HepG2 (cell line): Measurements from ENCODE around the gene GRAP. TPM values are rescaled to one million over a fixed set of nuclear protein-coding genes. Genes with fewer than 3 reads are reported as not detected.
A peak's percentile ranks its signal among the peaks of the same experiment; 100 is the strongest.

ENCODE experiments used
- AGO2 ChIP-seq: fragments of 200-400 bp; formaldehyde crosslinking; optimal IDR thresholded peaks from 2 replicates; pipeline ENCODE3; 2017; ENCODE audit warnings: mild to moderate bottlenecking, low read depth, low read length, moderate library complexity
- ATM ChIP-seq: fragments of 450-650 bp; IDR thresholded peaks from 2 replicates; pipeline ENCODE4 v1.7.1; 2017; ENCODE audit warnings: mild to moderate bottlenecking, borderline replicate concordance
- BRF2 ChIP-seq: sonication (generic); formaldehyde crosslinking; IDR thresholded peaks from 2 replicates; pipeline ENCODE4 v1.8.1; 2022; ENCODE audit warnings: mild to moderate bottlenecking, missing genetic modification reagents
- GRHL1 ChIP-seq: sonication (generic); formaldehyde crosslinking; conservative IDR thresholded peaks from 2 replicates; pipeline ENCODE4 v1.8.0; 2022; ENCODE audit warnings: missing genetic modification reagents
- IRX3 ChIP-seq: sonication (generic); formaldehyde crosslinking; IDR thresholded peaks from 2 replicates; pipeline ENCODE4 v1.8.1; 2023; ENCODE audit warnings: mild to moderate bottlenecking, low read depth, missing genetic modification reagents, borderline replicate concordance
- JUN ChIP-seq: sonication (generic); formaldehyde crosslinking; IDR thresholded peaks from 2 replicates; pipeline ENCODE4 v1.4.0; 2020; ENCODE audit warnings: mild to moderate bottlenecking, missing genetic modification reagents
- KMT2A ChIP-seq: sonication (generic); formaldehyde crosslinking; IDR thresholded peaks from 2 replicates; pipeline ENCODE4 v1.4.0; 2020; ENCODE audit warnings: missing genetic modification reagents
- MAFF ChIP-seq: IDR thresholded peaks from 2 replicates; pipeline ENCODE4 v1.6.1; 2011; ENCODE audit warnings: low read depth, low read length, improper control_type of control experiment
- MYPOP ChIP-seq: sonication (generic); formaldehyde crosslinking; IDR thresholded peaks from 2 replicates; pipeline ENCODE4 v1.8.1; 2023; ENCODE audit warnings: mild to moderate bottlenecking, moderate library complexity, missing genetic modification reagents
- NCOR1 ChIP-seq: fragments of 200-600 bp; sonication (generic); IDR thresholded peaks from 2 replicates; pipeline ENCODE4 v1.7.0; 2017; ENCODE audit warnings: antibody characterized with exemption, low read length, borderline replicate concordance
- SRSF9 ChIP-seq: fragments of 200-400 bp; formaldehyde crosslinking; IDR thresholded peaks from 2 replicates; pipeline ENCODE4 v1.6.1; 2018; ENCODE audit warnings: borderline replicate concordance, mild to moderate bottlenecking, low read depth, low read length; ENCODE audit not compliant: insufficient read depth, poor library complexity, severe bottlenecking
- TBP ChIP-seq: sonication (generic); formaldehyde crosslinking; IDR thresholded peaks from 2 replicates; pipeline ENCODE4 v1.5.0; 2020; ENCODE audit warnings: missing genetic modification reagents
- ZBTB20 ChIP-seq: sonication (generic); formaldehyde crosslinking; IDR thresholded peaks from 2 replicates; pipeline ENCODE4 v1.8.1; 2023; ENCODE audit warnings: missing genetic modification reagents, low read depth, mild to moderate bottlenecking, borderline replicate concordance
- ZBTB46 ChIP-seq: sonication (generic); formaldehyde crosslinking; IDR thresholded peaks from 2 replicates; pipeline ENCODE4 v1.4.0; 2020; ENCODE audit warnings: mild to moderate bottlenecking, missing genetic modification reagents, borderline replicate concordance
- ZFP36 ChIP-seq: fragments of 150-350 bp; IDR thresholded peaks from 2 replicates; pipeline ENCODE4 v1.6.1; 2018; ENCODE audit warnings: borderline replicate concordance, low read length, low read depth; ENCODE audit not compliant: partially characterized antibody
- ZKSCAN5 ChIP-seq: sonication (generic); formaldehyde crosslinking; IDR thresholded peaks from 2 replicates; pipeline ENCODE4 v1.5.1; 2020; ENCODE audit warnings: mild to moderate bottlenecking, missing genetic modification reagents
- ZNF12 ChIP-seq: sonication (generic); formaldehyde crosslinking; IDR thresholded peaks from 2 replicates; pipeline ENCODE4 v1.5.0; 2020; ENCODE audit warnings: missing genetic modification reagents
- ZNF253 ChIP-seq: sonication (generic); formaldehyde crosslinking; IDR thresholded peaks from 2 replicates; pipeline ENCODE4 v1.8.0; 2022; ENCODE audit warnings: mild to moderate bottlenecking, missing genetic modification reagents, borderline replicate concordance
- ZNF33A ChIP-seq: sonication (generic); formaldehyde crosslinking; IDR thresholded peaks from 2 replicates; pipeline ENCODE4 v1.5.1; 2020; ENCODE audit warnings: missing genetic modification reagents, mild to moderate bottlenecking, moderate library complexity, borderline replicate concordance
- ZNF557 ChIP-seq: sonication (generic); formaldehyde crosslinking; IDR thresholded peaks from 2 replicates; pipeline ENCODE4 v1.4.0; 2020; ENCODE audit warnings: missing genetic modification reagents
- ZNF567 ChIP-seq: sonication (generic); formaldehyde crosslinking; IDR thresholded peaks from 2 replicates; pipeline ENCODE4 v1.8.1; 2023; ENCODE audit warnings: mild to moderate bottlenecking, missing genetic modification reagents, borderline replicate concordance
- polyA plus RNA-seq, 8 experiments: library from polyadenylated mRNA; depleted of rRNA in 3 of 8; stranded (reverse) in 7 of 8; unstranded in 1 of 8; fragments of >200 nt; fragmentation: Illumina TruSeq in 4 of 8; extraction: Trizol in 4 of 8; gene quantifications; 2 replicates each; pipeline versions ENCODE4 v1.2.1 to v1.2.3, GENCODE V29; 2011 to 2016; ENCODE audit warnings: low read depth in 4 of 8, missing spikeins in 1 of 8, mixed read lengths in 1 of 8; ENCODE audit not compliant: insufficient read depth in 1 of 8
- total RNA-seq, 5 experiments: library from RNA; depleted of rRNA; stranded (reverse); fragments of >200 nt; fragmentation: Illumina TruSeq; extraction: Trizol; gene quantifications; 2 replicates each; pipeline ENCODE4 v1.2.3, GENCODE V29; 2016; ENCODE audit warnings: low read depth in 1 of 5

GRAP gene
- total and polyA plus RNA-seq, 2 of the 13 experiments (the other 11 are each of a cell fraction or from before 2014, with no cell fraction given) = 0.77 to 1.7 TPM

GRCh38 chr17:19004421-19005136 lies 42.2 kb downstream of the GRAP start, which contains the start of gene FAM83G (continued):
- no peak for TF ChIP-seq SRSF9
- peak; percentile 94 for TF ChIP-seq ZFP36
- no peak for TF ChIP-seq ZNF12
- TF ChIP-seq MAFF = no peak
- no peak for TF ChIP-seq ZNF557
- TF ChIP-seq ZNF33A (CRISPR knock-in tag) = no peak
- no peak for TF ChIP-seq ZBTB20 (CRISPR knock-in tag)
- no peak for TF ChIP-seq AGO2
- no peak for TF ChIP-seq IRX3
- no peak for TF ChIP-seq ZNF253 (CRISPR knock-in tag)
- TF ChIP-seq KMT2A (CRISPR knock-in tag) = no peak
- TF ChIP-seq ZKSCAN5 (CRISPR knock-in tag) = no peak
- no peak for TF ChIP-seq ATM
- TF ChIP-seq JUN (CRISPR knock-in tag) = no peak
- no peak for TF ChIP-seq GRHL1 (CRISPR knock-in tag)
- peak; percentile 55; the same call in 1 of the 2 replicates for TF ChIP-seq MYPOP (CRISPR knock-in tag)
- no peak for TF ChIP-seq ZNF567 (CRISPR knock-in tag)
- no peak for TF ChIP-seq TBP (CRISPR knock-in tag)
- no peak for TF ChIP-seq ZBTB46 (CRISPR knock-in tag)
- no peak for TF ChIP-seq BRF2
- no peak for TF ChIP-seq NCOR1
